CD1c-positive myeloid dendritic cell (primary cell): ENCODE data around the gene PHYHIPL.

Experiments used
- DNase-seq: peaks from one replicate; pipeline ENCODE4 v3.0.0-alpha.2; 2016; ENCODE audit errors: extremely low spot score

Gene PHYHIPL

DNA sequence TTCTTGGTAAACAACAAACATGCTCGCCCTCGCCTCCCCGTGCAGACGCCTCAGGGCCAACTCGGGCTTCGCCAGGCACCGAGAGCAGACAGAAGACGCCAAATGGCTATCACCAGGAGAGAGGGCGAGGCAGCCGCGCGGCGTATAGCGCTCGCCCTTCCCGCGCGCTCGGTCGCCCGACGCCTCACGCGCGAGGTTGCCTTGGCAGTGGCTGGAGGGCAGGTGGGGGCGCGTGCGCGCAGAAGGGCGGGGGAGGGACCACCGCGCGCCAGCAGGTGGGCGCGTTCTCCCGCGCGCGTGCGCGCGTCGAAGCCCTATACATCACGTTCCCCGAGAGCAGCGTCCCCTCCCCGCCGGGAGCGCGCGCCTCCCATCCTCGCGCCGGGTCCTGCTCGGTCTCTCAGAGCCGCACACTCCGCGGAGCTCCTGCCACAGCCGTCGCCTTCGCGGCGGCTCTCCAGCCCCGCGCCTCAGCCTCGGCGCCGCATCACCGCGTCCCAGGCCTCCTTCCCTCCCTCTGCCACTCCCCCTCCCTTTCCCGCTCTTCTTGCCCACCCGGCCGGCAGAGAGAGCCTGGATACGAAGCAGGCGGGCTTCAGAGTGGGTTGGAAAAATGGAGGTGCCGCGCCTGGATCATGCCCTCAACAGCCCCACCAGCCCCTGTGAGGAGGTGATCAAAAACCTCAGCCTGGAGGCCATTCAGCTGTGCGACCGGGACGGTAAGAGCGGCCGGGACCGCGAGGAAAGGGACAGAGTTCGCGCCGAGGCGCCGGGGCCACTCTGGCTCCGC is at the start of gene PHYHIPL:
PHYHIPL (plus strand) TSS at position 403 of the 790 bp plus-strand sequence; CDS start at position 614, 211 bp downstream.
- DNase-seq = no peak

GRCh38 chr10:59126991-59127390 is 49.5 kb upstream of the PHYHIPL start:
- no peak for DNase-seq

DNA sequence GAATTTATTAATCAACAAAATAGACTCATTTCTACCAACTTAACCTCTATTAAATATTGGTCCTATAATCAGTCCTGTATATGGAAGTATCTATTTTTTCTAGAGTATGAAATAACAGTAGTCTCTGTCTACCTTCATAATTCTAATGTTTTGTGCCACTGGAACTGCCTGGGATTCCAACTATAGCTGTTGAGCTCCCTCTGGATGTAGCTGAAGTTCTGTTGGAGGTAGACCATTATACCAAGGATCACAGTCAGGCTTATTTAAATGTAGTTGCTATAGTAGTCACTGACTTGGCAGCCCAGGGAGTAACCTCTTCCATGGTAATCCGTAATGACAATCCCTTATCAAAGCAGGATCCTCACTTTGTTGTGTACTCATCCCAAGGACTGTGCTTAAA is 48.5 kb upstream of the PHYHIPL start:
- no peak for DNase-seq

- no peak for DNase-seq
These were observed 46.6 kb upstream of the PHYHIPL start for GRCh38 chr10:59129867-59130266.

- DNase-seq = no peak
These were observed 44.8 kb upstream of the PHYHIPL start for GRCh38 chr10:59131666-59132065.

DNA sequence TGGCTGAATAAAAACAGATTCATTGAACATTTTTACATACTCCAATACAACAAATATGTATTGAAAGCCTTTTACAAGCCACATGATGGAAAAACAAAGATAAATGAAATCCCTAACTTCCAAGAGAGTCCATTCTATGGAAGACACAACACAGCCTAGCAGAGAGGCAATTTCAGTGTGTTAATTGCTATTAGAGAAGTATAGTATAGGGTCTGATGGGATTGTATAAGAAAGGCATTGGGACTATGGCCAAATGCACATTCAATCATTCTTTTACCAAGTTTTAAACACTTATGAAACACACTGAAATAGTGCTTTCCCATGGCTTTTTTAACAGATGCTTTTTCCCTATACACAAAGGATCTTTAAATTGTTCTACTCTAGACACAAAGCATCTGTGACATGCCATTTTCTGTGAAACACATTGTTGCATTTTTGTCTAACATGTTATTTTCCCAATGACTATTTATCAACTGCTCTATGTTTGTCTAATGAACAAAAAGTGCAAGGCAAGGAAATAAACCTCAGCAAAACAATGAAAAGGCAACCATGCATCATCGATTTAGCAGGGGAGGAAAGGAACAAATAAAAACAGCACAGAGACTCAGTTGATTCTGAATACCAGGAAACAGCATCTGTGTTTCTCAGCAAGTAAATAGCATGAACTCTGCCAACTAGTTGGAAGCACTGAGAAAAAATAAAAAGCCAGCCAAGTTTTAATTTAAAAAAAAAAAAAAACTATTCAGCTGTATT is 42.4 kb upstream of the PHYHIPL start:
- DNase-seq = no peak

- DNase-seq = no peak
These were observed 41.7 kb upstream of the PHYHIPL start for GRCh38 chr10:59134785-59135184.

- no peak for DNase-seq
These were observed 41.2 kb upstream of the PHYHIPL start for GRCh38 chr10:59135275-59135674.

- no peak for DNase-seq
These were observed 38.4 kb upstream of the PHYHIPL start for GRCh38 chr10:59138052-59138451.

DNA sequence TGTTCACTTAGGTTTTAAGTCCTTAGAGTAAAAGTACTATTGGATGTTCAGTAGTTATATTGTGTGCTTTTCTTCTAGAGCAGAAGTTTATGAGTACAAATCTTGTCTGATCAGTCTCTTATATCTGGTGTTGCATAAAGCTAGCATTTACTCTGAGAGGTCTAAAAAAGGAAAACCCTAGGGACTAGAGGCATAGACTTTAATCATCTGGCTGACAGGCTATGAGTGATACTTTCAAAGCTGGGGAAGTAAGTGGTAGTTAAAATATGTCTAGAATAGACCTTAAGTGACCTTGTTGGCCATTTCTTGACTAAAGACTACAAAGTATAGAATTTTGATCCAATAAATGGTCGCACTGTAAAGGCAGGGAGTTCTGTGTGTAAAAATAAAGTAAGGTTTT is 32.9 kb upstream of the PHYHIPL start:
- DNase-seq = no peak

GRCh38 chr10:59148701-59149100 is 27.7 kb upstream of the PHYHIPL start:
- DNase-seq = no peak

DNA sequence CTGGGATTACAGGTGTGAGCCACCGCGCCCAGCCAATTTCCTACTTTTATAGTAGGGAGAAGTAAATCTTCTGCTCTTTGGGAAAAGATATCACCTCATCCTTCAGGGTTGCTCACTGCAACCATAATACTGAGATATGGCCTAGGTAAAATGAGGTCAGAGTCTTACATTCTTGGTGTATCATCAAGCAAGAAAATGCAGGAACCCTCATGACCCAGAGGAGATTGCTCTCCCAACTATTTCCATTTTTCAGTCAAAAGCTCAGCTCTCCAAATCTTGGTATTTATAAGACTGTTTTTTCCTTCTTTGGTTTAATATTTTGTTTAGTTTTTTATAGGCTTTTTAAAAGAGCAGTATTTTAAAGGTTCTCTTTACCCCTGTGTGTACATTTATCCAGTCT is 20.9 kb upstream of the PHYHIPL start:
- no peak for DNase-seq

DNA sequence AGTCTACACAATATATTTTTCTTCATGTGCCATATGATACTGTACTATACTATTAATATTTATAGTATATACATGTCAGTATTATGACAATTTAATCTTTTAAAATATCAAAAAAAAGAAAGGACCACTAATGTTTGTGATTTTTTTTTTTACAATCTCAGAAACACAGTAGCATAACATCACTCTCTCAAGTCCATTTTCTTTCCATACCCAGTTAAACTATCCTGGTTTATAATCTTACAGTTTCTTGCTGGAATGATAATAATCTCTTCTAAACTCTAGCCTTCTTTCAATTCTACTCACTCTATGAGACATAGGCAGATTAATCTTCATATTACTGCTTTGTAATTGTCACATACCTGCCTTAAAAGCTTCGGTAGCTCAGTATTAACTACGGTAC is 8.9 kb upstream of the PHYHIPL start:
- no peak for DNase-seq

DNA sequence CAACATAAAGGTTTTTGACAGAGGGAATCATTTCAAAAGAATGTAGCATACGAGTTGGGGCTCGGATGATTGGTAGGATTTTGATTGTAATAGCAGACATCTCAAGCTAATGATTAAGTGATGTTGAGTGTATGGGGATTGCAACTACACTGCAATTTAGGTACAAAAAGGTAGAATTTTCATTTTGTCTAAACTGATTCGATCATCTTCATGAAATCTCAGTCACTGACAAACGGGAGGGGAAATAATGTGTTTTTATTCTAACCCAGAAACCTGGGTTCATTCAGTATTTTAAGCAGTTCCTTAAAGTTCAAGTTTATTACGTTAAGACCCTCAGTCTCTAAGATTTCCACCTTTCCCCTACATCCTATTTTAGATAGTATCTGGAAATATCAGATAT is 3.9 kb upstream of the PHYHIPL start:
- no peak for DNase-seq

DNA sequence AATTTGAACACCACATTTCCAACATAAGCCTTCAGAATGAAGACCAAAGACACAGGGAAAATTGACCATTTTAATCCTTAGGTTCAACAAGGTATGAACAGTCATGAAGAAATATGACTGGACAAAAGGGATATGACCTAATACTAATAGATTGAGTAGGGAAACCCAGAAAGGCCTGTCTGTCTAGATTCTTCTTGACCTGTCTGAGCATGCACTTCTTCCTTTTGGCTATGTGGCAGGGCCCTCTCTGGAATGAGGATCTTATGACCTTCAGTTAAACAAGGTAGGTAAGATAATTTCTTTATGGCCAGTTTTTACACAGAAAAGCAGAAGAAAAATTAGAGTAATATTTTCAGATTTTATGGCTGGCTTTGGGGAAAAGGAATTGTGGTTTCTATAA is 3.0 kb upstream of the PHYHIPL start:
- DNase-seq = no peak

- no peak for DNase-seq
These were observed 754 bp upstream of the PHYHIPL start for GRCh38 chr10:59175538-59176240.

- no peak for DNase-seq
These were observed 771 bp downstream of the PHYHIPL start for GRCh38 chr10:59177031-59177797.

DNA sequence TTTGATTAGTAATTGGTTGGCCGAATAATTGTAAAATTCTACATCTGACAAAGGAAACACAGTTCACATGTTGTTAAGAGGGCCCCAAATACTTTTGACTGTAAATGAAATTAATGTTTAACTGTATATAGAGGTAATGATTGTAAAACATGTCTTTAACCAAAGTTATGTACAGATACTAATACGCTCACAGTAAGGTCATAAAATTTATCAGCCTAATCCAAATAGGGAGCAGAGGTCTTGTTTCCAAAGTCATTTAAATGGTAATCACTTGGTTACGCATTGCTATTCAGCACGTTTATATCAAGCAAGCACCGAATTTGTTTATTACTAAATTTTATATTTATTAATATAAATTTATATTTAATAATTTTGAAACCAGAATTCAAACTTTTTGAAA is 1.4 kb downstream of the PHYHIPL start:
- DNase-seq = no peak

DNA sequence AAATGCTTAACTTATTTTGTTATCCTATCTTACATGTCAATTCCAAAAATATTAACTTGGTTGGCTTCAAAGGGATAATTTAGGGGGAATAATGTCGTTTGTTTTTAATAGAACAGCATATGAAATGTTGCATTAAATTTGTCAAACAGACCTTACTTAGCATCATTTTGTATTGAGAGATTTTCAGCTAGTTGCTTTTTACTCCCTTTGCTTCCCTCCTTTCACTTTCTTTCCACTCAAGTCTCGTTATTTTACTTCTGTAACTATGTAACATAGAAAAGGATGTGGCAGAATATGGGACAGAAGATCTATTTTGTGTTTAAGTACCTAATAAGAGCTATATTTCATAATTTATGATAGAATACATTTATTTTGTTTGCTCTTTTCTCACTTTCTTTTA is 2.6 kb downstream of the PHYHIPL start:
- DNase-seq = no peak

DNA sequence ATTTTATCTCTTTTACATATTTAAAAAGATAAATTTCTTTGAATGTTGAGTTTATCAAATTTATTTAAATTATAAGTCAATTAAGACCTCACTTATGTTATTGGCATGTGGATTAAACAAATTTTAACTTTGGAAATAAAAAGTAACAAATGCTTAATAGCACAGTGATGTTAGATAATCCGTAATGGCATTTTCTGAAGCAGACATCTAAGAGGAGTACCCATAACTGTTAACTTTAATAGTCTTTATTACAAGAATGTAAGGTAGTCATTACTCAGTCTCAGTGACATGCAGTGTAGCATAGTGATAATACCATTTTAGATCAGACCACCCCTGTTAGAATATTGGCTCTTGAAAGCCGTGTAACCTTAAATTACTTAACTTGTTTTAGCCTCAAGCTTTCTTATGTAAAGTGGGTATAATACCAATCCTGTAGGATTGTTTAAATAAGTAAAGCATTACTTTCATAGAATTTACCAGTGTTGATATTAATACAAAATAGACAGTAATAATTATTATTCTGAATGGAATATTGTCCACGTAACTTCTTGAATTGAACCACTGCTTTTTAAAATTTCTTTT is 4.3 kb downstream of the PHYHIPL start:
- no peak for DNase-seq

- DNase-seq = no peak
These were observed 5.2 kb downstream of the PHYHIPL start for GRCh38 chr10:59181668-59182067.

DNA sequence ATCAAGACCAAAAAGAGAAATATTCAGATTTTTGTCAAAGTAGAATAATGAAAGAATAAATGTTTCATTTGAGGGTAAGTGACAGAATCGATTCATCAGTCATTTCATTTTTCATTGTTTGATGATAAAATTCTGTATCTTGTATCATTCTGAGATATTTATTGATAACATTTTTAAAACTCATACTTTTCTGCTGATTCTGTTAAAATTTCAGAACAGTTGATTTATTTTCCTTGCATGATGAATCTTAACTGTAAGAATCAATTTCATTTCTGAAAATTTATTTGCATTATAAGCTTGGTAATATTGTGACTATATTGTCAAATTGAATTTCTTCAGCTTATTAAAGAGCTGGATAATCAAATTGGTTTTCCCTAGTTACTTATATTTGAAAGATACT is 13.9 kb downstream of the PHYHIPL start:
- no peak for DNase-seq
